GM19372 (cell line): ENCODE results near the gene PTPRD.

Source experiments
- ATAC-seq: cut with Tn5 transposase; IDR thresholded peaks from one replicate; pipeline ENCODE4 v1.9.1; 2021; ENCODE audit warnings: mild to moderate bottlenecking, low read depth, moderate library complexity; ENCODE audit not compliant: unreplicated experiment

PTPRD gene

DNA sequence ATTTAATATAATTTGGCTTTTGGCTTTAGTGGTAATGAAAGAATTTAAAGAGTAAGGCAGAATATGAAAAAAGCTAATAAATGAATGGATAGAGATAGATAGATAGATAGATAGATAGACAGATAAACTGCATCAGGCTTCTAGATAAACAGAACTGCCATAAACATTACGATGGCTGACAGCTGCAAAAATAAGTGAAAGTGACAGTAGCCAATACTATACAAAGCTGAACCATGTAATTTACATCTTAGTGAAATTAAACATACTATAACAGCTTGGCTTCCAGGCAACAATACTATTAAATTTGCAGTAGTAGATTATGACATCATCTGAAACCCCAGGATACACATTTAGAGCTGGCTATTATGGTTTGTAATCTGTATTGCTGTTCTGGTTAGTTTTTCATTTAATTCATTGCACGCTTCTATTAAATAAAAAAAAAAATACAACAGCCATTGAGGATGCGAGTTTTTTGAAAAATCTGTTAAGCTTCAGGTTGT is 1354.8 kb downstream of the PTPRD start:
- ATAC-seq: no peak

DNA sequence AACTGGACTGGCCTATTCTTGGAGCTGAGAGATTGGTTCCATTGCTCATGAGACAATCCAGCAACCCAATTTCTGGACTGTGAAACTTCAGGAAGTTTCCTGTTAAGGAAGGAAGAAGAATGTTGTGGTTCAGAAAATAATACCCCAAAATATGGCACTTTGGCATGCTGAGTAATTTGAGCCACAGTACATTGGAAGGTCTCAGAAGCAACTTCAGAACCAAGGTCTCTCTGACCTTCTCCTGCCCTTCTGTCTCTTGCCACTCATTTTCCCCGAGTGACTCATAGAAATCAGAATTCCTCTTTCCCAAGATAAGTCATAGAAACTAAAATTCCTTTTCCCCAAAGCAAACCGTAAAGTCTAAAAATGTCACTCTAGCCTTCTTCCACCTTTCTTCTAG is 1366.1 kb downstream of the PTPRD start:
- no peak for ATAC-seq

GRCh38 chr9:9231946-9232345 is 1380.9 kb downstream of the PTPRD start:
- no peak for ATAC-seq

DNA sequence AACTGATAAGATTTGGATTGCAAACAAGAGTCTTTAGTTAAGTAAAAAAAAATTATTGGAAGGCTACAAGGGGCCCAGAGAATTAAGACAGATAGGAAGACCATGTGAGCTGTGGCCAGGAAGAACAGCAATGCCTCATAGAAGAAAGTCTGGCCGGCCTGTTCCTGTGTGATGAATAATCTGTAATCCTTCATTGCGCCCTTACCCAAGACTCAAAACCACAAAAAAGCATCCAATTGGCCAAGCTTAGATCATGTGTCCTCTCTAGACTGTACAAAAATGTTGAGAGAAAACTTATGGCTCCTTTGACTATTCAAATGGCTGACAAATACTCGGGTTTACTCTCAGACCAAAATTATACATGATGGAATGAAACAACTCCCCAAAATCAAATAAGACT is 1383.5 kb downstream of the PTPRD start:
- no peak for ATAC-seq

DNA sequence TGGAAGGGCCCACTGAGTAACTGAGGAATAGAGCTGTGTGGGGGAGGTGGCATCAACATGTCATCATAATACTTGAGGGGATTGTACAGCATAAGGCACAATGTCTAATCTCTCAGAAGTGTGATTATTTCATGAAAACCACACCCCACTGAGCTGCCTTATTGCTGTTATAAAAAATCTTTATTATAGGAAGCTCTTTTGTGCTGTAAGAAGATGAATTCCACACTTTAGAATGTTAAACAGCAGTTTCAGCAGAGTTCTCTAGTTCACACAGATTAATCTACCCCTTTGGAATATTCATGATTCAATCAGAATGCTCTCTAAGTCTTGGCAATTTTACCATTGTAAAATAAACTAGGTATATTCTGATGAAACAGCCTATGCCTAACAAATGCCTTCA is 1389.6 kb downstream of the PTPRD start:
- no peak for ATAC-seq

DNA sequence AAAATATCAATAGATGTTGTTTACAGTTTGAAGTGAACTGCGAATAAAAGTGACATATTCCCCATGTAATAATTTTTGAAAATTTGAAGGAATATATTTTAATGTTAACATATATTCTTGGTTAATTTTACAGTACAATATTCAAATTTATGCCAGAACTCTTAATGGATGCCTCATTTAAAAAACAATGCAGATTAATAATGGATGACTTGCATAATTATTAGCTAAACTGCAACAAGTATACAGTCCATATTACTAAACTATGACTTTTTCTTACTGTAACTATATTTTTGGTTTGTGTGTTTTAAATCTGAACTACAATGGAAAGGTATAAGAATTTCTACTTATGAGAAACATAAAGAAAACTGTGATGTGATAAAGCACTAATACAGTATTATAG is 1390.1 kb downstream of the PTPRD start:
- ATAC-seq: no peak

- no peak for ATAC-seq
Observed at GRCh38 chr9:9216934-9217333, 1395.9 kb downstream of the PTPRD start.

GRCh38 chr9:9215050-9215449 is 1397.8 kb downstream of the PTPRD start:
- ATAC-seq: no peak

- ATAC-seq: no peak
Observed at GRCh38 chr9:9214066-9214465, 1398.7 kb downstream of the PTPRD start.

DNA sequence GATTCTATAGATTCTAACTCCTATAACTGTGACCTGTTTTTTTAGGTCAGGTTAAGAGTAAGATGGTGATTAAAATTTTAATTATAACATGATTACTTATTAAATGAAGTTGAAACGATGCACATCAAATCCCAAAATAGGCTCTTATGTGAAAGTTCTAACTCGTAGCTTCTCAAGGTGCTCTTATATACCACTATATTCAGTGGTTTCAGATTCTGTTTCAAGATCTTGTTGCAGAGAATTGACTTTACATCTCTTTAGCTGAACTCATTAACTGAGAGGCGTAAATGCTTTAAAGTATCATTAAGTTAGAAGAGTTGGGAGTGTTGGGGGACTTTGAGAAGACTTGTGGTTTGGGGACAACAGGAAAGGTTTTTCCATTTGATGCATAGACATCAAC is 1399.8 kb downstream of the PTPRD start:
- ATAC-seq: no peak

- ATAC-seq: no peak
Observed at GRCh38 chr9:9202276-9202675, 1410.5 kb downstream of the PTPRD start.

DNA sequence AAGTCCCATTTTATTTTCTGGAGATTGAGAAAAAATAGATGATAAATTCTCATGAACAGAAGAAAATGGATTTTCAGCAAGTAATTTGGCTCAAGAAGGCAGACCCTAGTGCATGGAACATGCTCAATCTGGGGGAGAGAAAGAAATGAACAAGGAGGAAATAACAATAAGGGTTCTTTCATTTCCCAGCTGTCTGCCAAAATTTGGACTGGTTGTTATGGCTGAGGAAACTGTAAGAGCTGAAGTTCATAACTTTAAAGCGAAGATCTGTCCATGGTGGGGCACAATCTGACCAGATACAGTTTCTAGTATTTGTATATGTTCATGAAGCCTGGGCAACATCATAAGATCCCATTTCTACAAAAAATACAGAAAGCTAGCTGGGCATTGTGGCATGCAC is 1426.7 kb downstream of the PTPRD start:
- no peak for ATAC-seq

GRCh38 chr9:9182431-9182830 is 1430.4 kb downstream of the PTPRD start:
- ATAC-seq: no peak

- ATAC-seq: no peak
Observed at GRCh38 chr9:9177081-9177480, 1435.7 kb downstream of the PTPRD start.

GRCh38 chr9:9174358-9174757 is 1438.4 kb downstream of the PTPRD start:
- ATAC-seq: no peak

DNA sequence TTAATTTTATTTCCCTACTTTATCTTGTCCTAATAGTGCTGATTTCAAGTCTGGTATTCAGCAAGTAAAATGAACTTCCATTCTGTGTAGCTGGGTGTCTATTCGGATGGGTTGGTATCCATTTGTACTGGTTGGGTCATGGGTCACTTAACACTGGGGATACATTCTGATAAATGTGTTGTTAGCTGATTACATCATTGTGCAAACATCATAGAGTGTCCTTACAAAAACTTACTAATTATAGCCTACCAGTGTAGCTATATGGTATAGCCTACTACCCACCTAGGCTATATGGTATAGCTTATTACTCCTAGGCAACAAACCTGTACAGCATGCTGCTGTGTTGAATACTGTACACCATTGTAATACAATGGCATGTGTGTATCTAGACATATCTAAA is 1439.5 kb downstream of the PTPRD start:
- no peak for ATAC-seq

- no peak for ATAC-seq
Observed at GRCh38 chr9:9170439-9171134, 1442.2 kb downstream of the PTPRD start.

- ATAC-seq: no peak
Observed at GRCh38 chr9:9142001-9142400, 1470.8 kb downstream of the PTPRD start.

- no peak for ATAC-seq
Observed at GRCh38 chr9:9133526-9133925, 1479.3 kb downstream of the PTPRD start.

DNA sequence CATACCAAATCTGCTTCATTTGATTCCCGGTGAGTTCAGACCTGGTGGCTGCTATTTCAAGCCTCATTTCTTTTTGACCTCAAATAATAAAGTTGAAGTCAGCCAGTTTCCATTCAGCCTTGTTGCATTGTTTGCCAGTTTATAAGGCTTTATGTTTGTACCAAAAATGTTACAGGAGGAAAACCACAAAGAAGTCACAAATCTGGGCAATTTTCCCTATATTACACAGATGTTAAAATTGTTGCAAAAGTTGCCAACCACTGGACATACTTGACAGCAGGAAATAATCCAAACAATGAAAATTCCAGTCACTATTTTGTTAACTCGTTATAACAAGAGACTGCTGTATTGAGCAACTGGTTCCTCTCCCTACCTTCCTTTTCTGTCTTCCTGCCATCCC is 1488.2 kb downstream of the PTPRD start:
- no peak for ATAC-seq

DNA sequence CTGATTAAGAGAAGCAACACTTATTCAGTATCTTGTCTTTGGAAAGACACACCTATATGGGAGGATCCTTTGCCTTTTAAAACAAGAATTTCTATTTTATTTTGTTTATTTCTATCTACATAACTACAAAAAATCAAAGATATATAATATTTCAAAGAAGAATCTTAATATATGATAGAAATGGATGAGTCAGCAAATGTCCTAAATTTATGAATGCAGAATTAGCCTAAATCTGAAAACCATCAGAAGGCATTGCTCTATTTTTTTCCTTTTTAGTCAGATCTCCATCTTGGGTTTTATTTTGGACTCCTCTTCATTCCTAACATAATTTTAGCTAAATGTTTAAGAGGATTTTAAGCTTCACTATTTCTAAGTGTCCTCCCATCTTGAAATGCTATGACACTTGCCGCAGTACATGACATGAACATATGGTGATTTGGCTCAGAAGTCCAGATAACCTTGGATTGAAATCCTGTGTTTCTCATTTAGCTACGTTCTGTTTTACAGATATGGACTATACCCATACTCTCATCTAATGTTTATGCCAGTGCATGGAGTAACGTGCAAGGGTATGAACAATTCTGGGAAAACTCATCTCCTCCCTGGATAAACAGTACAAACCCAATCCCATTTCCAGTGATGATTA is 1490.4 kb downstream of the PTPRD start:
- no peak for ATAC-seq

- ATAC-seq: no peak
Observed at GRCh38 chr9:9117866-9118265, 1494.9 kb downstream of the PTPRD start.
